HepG2 (cell line): ENCODE measurements around the gene KCNB1. TPM values are rescaled to one million over a fixed set of nuclear protein-coding genes. Genes with fewer than 3 reads are reported as not detected.

Experiments used
- ATAC-seq: fragments of 200-7000 bp; cut with Tn5 transposase; 3 replicates; pipeline ENCODE4 v1.9.1; 2020; ENCODE audit warnings: mild to moderate bottlenecking, moderate library complexity
- BruUV-seq: library from RNA; stranded (reverse); fragments of 400-500 nt; replicated peaks from 2 replicates; lab custom pipeline; 2021; lab: Mats Ljungman, UMichigan
- CTCF ChIA-PET: fragments of 300-600 bp; formaldehyde crosslinking; extraction: SDS; loops from one replicate; lab custom pipeline; 2021; ENCODE audit warnings: low total read pairs, inconsistent platforms, low intra/inter-chr PET ratio; lab: Yijun Ruan, JAX
- POLR2A ChIA-PET: fragments of 350-600 bp; sonication (Branson Sonifier 250); formaldehyde crosslinking; loops from one replicate; lab custom pipeline; 2020; ENCODE audit warnings: antibody characterized with exemption, inconsistent platforms; lab: Yijun Ruan, JAX
- DNase-seq: peaks from one replicate; pipeline ENCODE4 v3.0.0-alpha.2; 2015; ENCODE audit warnings: low spot score
- FAIRE-seq: peaks from 3 replicates; lab custom pipeline; 2011; peaks lifted over from hg19 to GRCh38; lab: Jason Lieb, UNC
- H2AFZ ChIP-seq: one replicate; pipeline ENCODE4 v1.6.1; 2011; ENCODE audit warnings: low read length, inconsistent platforms
- H3K27ac ChIP-seq: fragments of 300-600 bp; 3 replicates; pipeline ENCODE4 v1.8.0; 2011; ENCODE audit warnings: mixed run types, mild to moderate bottlenecking, mixed read lengths, low read length, inconsistent platforms; ENCODE audit not compliant: insufficient read depth; ENCODE audit errors: extremely low read length
- H3K27me3 ChIP-seq, 2 experiments: fragments of 200-600 bp in 1 of 2; 2 replicates in 1 of 2; 3 replicates in 1 of 2; pipeline versions ENCODE4 v1.6.0 to v1.8.0; 2011; ENCODE audit warnings: low read length in 2 of 2, mild to moderate bottlenecking in 2 of 2, moderate library complexity in 2 of 2, inconsistent platforms in 1 of 2; ENCODE audit not compliant: insufficient read depth in 2 of 2, control insufficient read depth in 1 of 2
- H3K36me3 ChIP-seq, 2 experiments: fragments of 200-600 bp in 1 of 2; replicated peaks in 1 of 2; 2 replicates in 1 of 2; 3 replicates in 1 of 2; pipeline versions ENCODE4 v1.5.1 to v1.8.0; 2011; ENCODE audit warnings: low read length in 2 of 2, inconsistent platforms in 1 of 2; ENCODE audit not compliant: insufficient read depth in 2 of 2, control insufficient read depth in 1 of 2
- H3K4me1 ChIP-seq: 2 replicates; pipeline ENCODE4 v1.5.1; 2012; ENCODE audit warnings: low read length, inconsistent platforms; ENCODE audit not compliant: insufficient read depth
- H3K4me2 ChIP-seq: 2 replicates; pipeline ENCODE4 v1.6.0; 2011; ENCODE audit warnings: low read depth, low read length, inconsistent platforms
- H3K4me3 ChIP-seq, 3 experiments: fragments of 200-600 bp in 1 of 3; sonication (generic), shearing (Covaris generic) in 1 of 3; replicated peaks in 1 of 3; 2 replicates each; pipeline ENCODE4 v1.5.1; 2011 to 2016; ENCODE audit warnings: low read length in 3 of 3, inconsistent platforms in 2 of 3, low read depth in 2 of 3, mild to moderate bottlenecking in 2 of 3, control low read depth in 1 of 3, mixed read lengths in 1 of 3; ENCODE audit not compliant: insufficient read depth in 1 of 3
- H3K79me2 ChIP-seq: one replicate; pipeline ENCODE4 v1.6.1; 2011; ENCODE audit warnings: low read length, inconsistent platforms; ENCODE audit not compliant: insufficient read depth
- H3K9ac ChIP-seq: 2 replicates; pipeline ENCODE4 v1.6.0; 2011; ENCODE audit warnings: mild to moderate bottlenecking, low read depth, low read length, inconsistent platforms; ENCODE audit not compliant: insufficient read depth
- H3K9me3 ChIP-seq: 2 replicates; pipeline ENCODE4 v1.5.1; 2012; ENCODE audit warnings: mild to moderate bottlenecking, low read length
- H4K20me1 ChIP-seq: 2 replicates; pipeline ENCODE4 v1.6.0; 2011; ENCODE audit warnings: inconsistent platforms, mild to moderate bottlenecking, low read length, moderate library complexity; ENCODE audit not compliant: insufficient read depth
- EP300 ChIP-seq, 3 experiments: sonication (generic) in 1 of 3; formaldehyde crosslinking in 1 of 3; IDR thresholded peaks; 2 replicates each; pipeline versions ENCODE4 v1.5.1 to v1.6.1; 2011 to 2020; ENCODE audit warnings: low read depth in 2 of 3, low read length in 2 of 3, borderline replicate concordance in 1 of 3, improper control_type of control experiment in 1 of 3, mild to moderate bottlenecking in 1 of 3, missing genetic modification reagents in 1 of 3, moderate library complexity in 1 of 3
- FOXM1 ChIP-seq: sonication (generic); formaldehyde crosslinking; IDR thresholded peaks from 2 replicates; pipeline ENCODE4 v1.5.0; 2020; ENCODE audit warnings: missing genetic modification reagents
- HBP1 ChIP-seq: IDR thresholded peaks from 2 replicates; pipeline ENCODE4 v1.6.1; 2016; ENCODE audit warnings: low read depth, control low read depth
- MTF2 ChIP-seq: sonication (generic); formaldehyde crosslinking; IDR thresholded peaks from 2 replicates; pipeline ENCODE4 v1.5.0; 2020; ENCODE audit warnings: missing genetic modification reagents, borderline replicate concordance
- PHF21A ChIP-seq: sonication (generic); formaldehyde crosslinking; IDR thresholded peaks from 2 replicates; pipeline ENCODE4 v1.5.0; 2020; ENCODE audit warnings: mild to moderate bottlenecking, missing genetic modification reagents
- RBAK ChIP-seq: sonication (generic); formaldehyde crosslinking; IDR thresholded peaks from 2 replicates; pipeline ENCODE4 v1.5.1; 2020; ENCODE audit warnings: mild to moderate bottlenecking, missing genetic modification reagents
- ZBTB2 ChIP-seq: sonication (generic); formaldehyde crosslinking; IDR thresholded peaks from 2 replicates; pipeline ENCODE4 v1.8.0; 2022; ENCODE audit warnings: low read depth, missing genetic modification reagents
- ZFP41 ChIP-seq: sonication (generic); formaldehyde crosslinking; IDR thresholded peaks from 2 replicates; pipeline ENCODE4 v1.4.0; 2020; ENCODE audit warnings: mild to moderate bottlenecking, missing genetic modification reagents, borderline replicate concordance
- WGBS: methylation state at CpG from one replicate; pipeline ENCODE4 v1.1.6; 2017; ENCODE audit warnings: low lambda C conversion rate; 5-methylcytosine and 5-hydroxymethylcytosine counted together
- in situ Hi-C: cut with HindIII; loops from 2 replicates; pipeline ENCODE4 v1.10.0; 2017; ENCODE audit warnings: low pct_unique_long_range_greater_than_20kb; ENCODE audit not compliant: extremely low pct_ligation_motif_present
- intact Hi-C: fragments of 100-400 bp; cut with micrococcal nuclease; formaldehyde crosslinking; loops from one replicate; pipeline ENCODE4 v1.10.0; 2022; ENCODE audit not compliant: unreplicated experiment
- polyA plus RNA-seq, 8 experiments: library from polyadenylated mRNA; depleted of rRNA in 3 of 8; stranded (reverse) in 7 of 8; unstranded in 1 of 8; fragments of >200 nt; fragmentation: Illumina TruSeq in 4 of 8; extraction: Trizol in 4 of 8; gene quantifications; 2 replicates each; pipeline versions ENCODE4 v1.2.1 to v1.2.3, GENCODE V29; 2011 to 2016; ENCODE audit warnings: low read depth in 4 of 8, missing spikeins in 1 of 8, mixed read lengths in 1 of 8; ENCODE audit not compliant: insufficient read depth in 1 of 8
- total RNA-seq, 5 experiments: library from RNA; depleted of rRNA; stranded (reverse); fragments of >200 nt; fragmentation: Illumina TruSeq; extraction: Trizol; gene quantifications; 2 replicates each; pipeline ENCODE4 v1.2.3, GENCODE V29; 2016; ENCODE audit warnings: low read depth in 1 of 5

KCNB1 gene
- total and polyA plus RNA-seq, 2 of the 13 experiments (the other 11 are each of a cell fraction or from before 2014, with no cell fraction given): 0.02 TPM; not detected in 1

GRCh38 chr20:49460131-49460530, 22.3 kb downstream of the KCNB1 start:
- no peak overlapping the region for H3K27ac ChIP-seq
- no TSS peak for BruUV-seq
- H3K27me3 ChIP-seq: peaks cover 10 to 66% of the 10 kb centered on the region in 2 experiments; a peak in 3 of 5 replicates
- TF ChIP-seq MTF2 (CRISPR knock-in tag): no peak
- no peak for TF ChIP-seq ZFP41 (CRISPR knock-in tag)
- no peak for TF ChIP-seq FOXM1
- no peak for TF ChIP-seq EP300 (IDR thresholded peaks at IDR 0.05; ENCODE audit: low read depth in 2 of 2, low read length in 2 of 2)
- no peak for TF ChIP-seq EP300 (CRISPR knock-in tag; IDR thresholded peaks at IDR 0.05; ENCODE audit: borderline replicate concordance)
- TF ChIP-seq RBAK (CRISPR knock-in tag): no peak
- no peak for TF ChIP-seq HBP1 (CRISPR knock-in tag)
- TF ChIP-seq ZBTB2 (CRISPR knock-in tag): no peak
- TF ChIP-seq PHF21A: no peak
- H3K4me2 ChIP-seq: no peak overlapping the region
- ATAC-seq (no peak), FAIRE-seq (no peak), DNase-seq (no peak)
- in situ Hi-C loops: no loop called here
- H3K9me3 ChIP-seq: no peaks in the 10 kb centered on the region
- ChIA-PET CTCF (no interaction called here), POLR2A (no interaction called here)
- 8% methylated on average over 6 of the region's 6 CpGs for WGBS
- no peaks in the 10 kb centered on the region for H3K36me3 ChIP-seq
- no peaks in the 10 kb centered on the region for H3K79me2 ChIP-seq
- no peak overlapping the region for H3K4me3 ChIP-seq
- no peaks in the 10 kb centered on the region for H3K4me1 ChIP-seq
- H2AFZ ChIP-seq: no peak overlapping the region
- no peaks in the 10 kb centered on the region for H4K20me1 ChIP-seq
- intact Hi-C loops: no loop called here
- H3K9ac ChIP-seq: no peak overlapping the region
